ENCODE data around the gene MOXD1. TPM values are rescaled to one million over a fixed set of nuclear protein-coding genes. Genes with fewer than 3 reads are reported as not detected.
A peak's percentile ranks its signal among the peaks of the same experiment; 100 is the strongest.

Gene MOXD1
- total RNA-seq, 4 donors from 2014 or later: 27.6 to 260 (median 58.9) TPM

GRCh38 chr6:132334521-132334885, 66.8 kb downstream of the MOXD1 start:
- no peaks in the 10 kb centered on the region for H3K36me3 ChIP-seq
- no peak for TF ChIP-seq CTCF (IDR thresholded peaks at IDR 0.05)
- H3K4me1 ChIP-seq: no peaks in the 10 kb centered on the region
- H3K4me3 ChIP-seq: no peak overlapping the region
- intact Hi-C loops (cut with DNase I; ENCODE audit: low total_unique reads): no loop called here
- no peak for DNase-seq
- H3K27ac ChIP-seq: no peak overlapping the region
- no peaks in the 10 kb centered on the region for H3K9me3 ChIP-seq
- no peaks in the 10 kb centered on the region for H3K27me3 ChIP-seq

- Histone ChIP-seq H3K27me3 (no peaks in the 10 kb centered on the region), H3K27ac (no peak overlapping the region), H3K4me1 (no peaks in the 10 kb centered on the region), H3K36me3 (no peaks in the 10 kb centered on the region), H3K9me3 (no peaks in the 10 kb centered on the region), H3K4me3 (no peak overlapping the region)
- TF ChIP-seq POLR2A (IDR thresholded peaks at IDR 0.05) (no peak), CTCF (IDR thresholded peaks at IDR 0.05) (no peak)
- peak in 1 of 2 donors; percentile 33 for DNase-seq
- intact Hi-C loops (cut with DNase I; ENCODE audit: low total_unique reads): no loop called here
Observed at GRCh38 chr6:132333639-132334520, 67.4 kb downstream of the MOXD1 start.

- intact Hi-C loops (cut with DNase I; ENCODE audit: low total_unique reads): no loop called here
- no peak for DNase-seq
- no peak overlapping the region for H3K4me3 ChIP-seq
Observed at GRCh38 chr6:132330759-132331158, 70.5 kb downstream of the MOXD1 start.

GRCh38 chr6:132322398-132322797, 78.9 kb downstream of the MOXD1 start:
- intact Hi-C loops (cut with DNase I; ENCODE audit: low total_unique reads): no loop called here
- no peaks in the 10 kb centered on the region for H3K36me3 ChIP-seq
- peak overlapping the region in 1 of 2 donors; percentile 41 for H3K27ac ChIP-seq

More at GRCh38 chr6:132330759-132331158, 70.5 kb downstream of the MOXD1 start:
- Histone ChIP-seq H3K4me1 (no peaks in the 10 kb centered on the region), H3K36me3 (no peaks in the 10 kb centered on the region), H3K9me3 (no peaks in the 10 kb centered on the region), H3K27me3 (no peaks in the 10 kb centered on the region), H3K27ac (no peak overlapping the region)
- TF ChIP-seq POLR2A (IDR thresholded peaks at IDR 0.05): no peak
- no peak for TF ChIP-seq CTCF (IDR thresholded peaks at IDR 0.05)

More at GRCh38 chr6:132322398-132322797, 78.9 kb downstream of the MOXD1 start:
- no peak for DNase-seq
- H3K4me3 ChIP-seq: no peak overlapping the region
- peaks cover 0 to 1% of the 10 kb centered on the region in 2 donors for H3K9me3 ChIP-seq
- H3K27me3 ChIP-seq: no peaks in the 10 kb centered on the region
- H3K4me1 ChIP-seq: no peaks in the 10 kb centered on the region
- TF ChIP-seq POLR2A (IDR thresholded peaks at IDR 0.05) (no peak), CTCF (IDR thresholded peaks at IDR 0.05) (no peak)
